Lower leg skin (tissue), 3 donors: ENCODE results near the gene INKA2.

Source experiments
- CTCF ChIP-seq, 3 donors: fragments of 450-650 bp; IDR thresholded peaks; one replicate each; pipeline ENCODE4 v1.5.1; 2016; ENCODE audit warnings: antibody characterized with exemption in 3 of 3, mild to moderate bottlenecking in 3 of 3, moderate library complexity in 2 of 3
- POLR2A ChIP-seq, 2 donors: fragments of 450-650 bp; IDR thresholded peaks; one replicate each; pipeline ENCODE4 v1.6.1; 2016 to 2017; ENCODE audit warnings: antibody characterized with exemption in 2 of 2, mild to moderate bottlenecking in 1 of 2, moderate library complexity in 1 of 2

- no peak for TF ChIP-seq CTCF (IDR thresholded peaks at IDR 0.05)
- no peak for TF ChIP-seq POLR2A (IDR thresholded peaks at IDR 0.05)
Observed at GRCh38 chr1:111754984-111755330, 15.8 kb upstream of the INKA2 start.
